ENCODE results near the gene TBXAS1.

GRCh38 chr7:139870380-139870779, 41.3 kb downstream of the TBXAS1 start:
- TF ChIP-seq CTCF (conservative IDR thresholded peaks at IDR 0.05) (no peak), ZFX (IDR thresholded peaks at IDR 0.05) (no peak)
